Activated B cell treated with CpG ODN at 0.5 μM for 24 hours (primary cell): Measurements from ENCODE around the gene PPTC7. TPM values are rescaled to one million over a fixed set of nuclear protein-coding genes. Genes with fewer than 3 reads are reported as not detected.

Source experiments
- ATAC-seq: fragments of 200-7000 bp; cut with Tn5 transposase; one replicate; pipeline ENCODE4 v1.10.0; 2021; ENCODE audit warnings: low read depth, mild to moderate bottlenecking, moderate library complexity
- CTCF ChIA-PET: fragments of 350-600 bp; sonication (Branson Sonifier 250); formaldehyde crosslinking; loops from one replicate; lab custom pipeline; 2021; ENCODE audit warnings: antibody characterized with exemption; lab: Charles Lee
- POLR2A ChIA-PET: fragments of 350-600 bp; sonication (Branson Sonifier 250); formaldehyde crosslinking; loops from one replicate; lab custom pipeline; 2021; ENCODE audit warnings: antibody characterized with exemption; lab: Charles Lee
- DNase-seq: peaks from one replicate; pipeline ENCODE4 v3.0.0; 2022
- H3K27ac Mint-ChIP-seq: one replicate; pipeline ENCODE4 v1.8.0; 2020; ENCODE audit warnings: mixed read lengths
- H3K27me3 Mint-ChIP-seq: one replicate; pipeline ENCODE4 v1.8.0; 2021; ENCODE audit warnings: mixed read lengths
- H3K36me3 Mint-ChIP-seq: one replicate; pipeline ENCODE4 v1.8.0; 2021; ENCODE audit warnings: low read depth, mixed read lengths
- H3K4me1 Mint-ChIP-seq: one replicate; pipeline ENCODE4 v1.8.0; 2021; ENCODE audit warnings: mixed read lengths
- H3K4me3 Mint-ChIP-seq: one replicate; pipeline ENCODE4 v1.8.0; 2020; ENCODE audit warnings: mild to moderate bottlenecking, mixed read lengths
- H3K9me3 Mint-ChIP-seq: one replicate; pipeline ENCODE4 v1.8.0; 2020; ENCODE audit warnings: mixed read lengths
- CTCF ChIP-seq: fragments of 200-600 bp; IDR thresholded peaks from one replicate; pipeline ENCODE4 v1.8.0; 2022; ENCODE audit warnings: antibody characterized with exemption, mild to moderate bottlenecking
- intact Hi-C: fragments of 100-400 bp; cut with micrococcal nuclease; formaldehyde crosslinking; loops from one replicate; pipeline ENCODE4 v1.15.1; 2024
- total RNA-seq: library from RNA; stranded (reverse); gene quantifications from 2 replicates; pipeline ENCODE4 v1.2.3, GENCODE V29; 2022

The PPTC7 gene
- total RNA-seq, 1 donor from 2014 or later: 40.8 TPM

DNA sequence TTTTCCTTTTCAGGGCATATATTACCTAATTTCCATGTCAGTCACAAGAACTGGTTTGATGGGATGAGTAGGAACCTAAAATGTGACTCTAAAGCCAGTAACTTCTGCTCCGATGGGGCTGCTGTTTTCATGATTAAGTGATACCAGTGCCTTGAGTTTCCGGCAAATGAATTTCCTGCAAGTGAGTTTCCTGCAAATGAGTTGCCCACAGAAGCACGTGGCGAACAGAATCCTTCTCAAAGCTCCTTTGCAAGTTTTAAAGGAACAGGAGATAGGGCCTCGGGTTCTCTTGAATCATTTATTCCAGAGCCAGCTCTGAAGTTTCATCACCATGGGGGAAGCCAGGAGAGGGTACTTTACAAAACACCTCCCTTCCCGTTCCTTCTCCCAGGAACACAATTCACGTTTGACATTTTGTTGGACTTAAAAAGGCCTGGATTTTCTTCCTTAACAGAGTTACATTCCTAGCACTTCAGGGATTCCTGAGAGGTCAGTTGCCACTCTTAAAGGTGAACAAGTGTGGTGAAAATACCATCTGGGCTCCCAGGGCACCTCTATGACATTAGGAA is 2.2 kb upstream of the PPTC7 start:
- POLR2A ChIA-PET: interaction anchor here (0.6 to 2.0 kb wide), 7 partner anchors 15 to 1744 kb away, joined by 3 to 10 read pairs (median 3); partner anchors contain the start of genes ARPC3, FAM216A, GPN3 and RAD9B
- H3K27ac Mint-ChIP-seq: peak overlapping the region; percentile 69
- H3K27me3 Mint-ChIP-seq: no peaks in the 10 kb centered on the region
- peaks cover 13% of the 10 kb centered on the region for H3K36me3 Mint-ChIP-seq
- DNase-seq (no peak), ATAC-seq (no peak)
- intact Hi-C loops: no loop called here
- H3K4me3 Mint-ChIP-seq: peak overlapping the region; percentile 48
- no peak for TF ChIP-seq CTCF
- H3K9me3 Mint-ChIP-seq: no peaks in the 10 kb centered on the region
- CTCF ChIA-PET: interaction anchor here (1.6 kb wide), 1 partner anchor 15 kb away, joined by 7 read pairs; no protein-coding TSS in a partner anchor
- H3K4me1 Mint-ChIP-seq: peaks cover 68% of the 10 kb centered on the region

DNA sequence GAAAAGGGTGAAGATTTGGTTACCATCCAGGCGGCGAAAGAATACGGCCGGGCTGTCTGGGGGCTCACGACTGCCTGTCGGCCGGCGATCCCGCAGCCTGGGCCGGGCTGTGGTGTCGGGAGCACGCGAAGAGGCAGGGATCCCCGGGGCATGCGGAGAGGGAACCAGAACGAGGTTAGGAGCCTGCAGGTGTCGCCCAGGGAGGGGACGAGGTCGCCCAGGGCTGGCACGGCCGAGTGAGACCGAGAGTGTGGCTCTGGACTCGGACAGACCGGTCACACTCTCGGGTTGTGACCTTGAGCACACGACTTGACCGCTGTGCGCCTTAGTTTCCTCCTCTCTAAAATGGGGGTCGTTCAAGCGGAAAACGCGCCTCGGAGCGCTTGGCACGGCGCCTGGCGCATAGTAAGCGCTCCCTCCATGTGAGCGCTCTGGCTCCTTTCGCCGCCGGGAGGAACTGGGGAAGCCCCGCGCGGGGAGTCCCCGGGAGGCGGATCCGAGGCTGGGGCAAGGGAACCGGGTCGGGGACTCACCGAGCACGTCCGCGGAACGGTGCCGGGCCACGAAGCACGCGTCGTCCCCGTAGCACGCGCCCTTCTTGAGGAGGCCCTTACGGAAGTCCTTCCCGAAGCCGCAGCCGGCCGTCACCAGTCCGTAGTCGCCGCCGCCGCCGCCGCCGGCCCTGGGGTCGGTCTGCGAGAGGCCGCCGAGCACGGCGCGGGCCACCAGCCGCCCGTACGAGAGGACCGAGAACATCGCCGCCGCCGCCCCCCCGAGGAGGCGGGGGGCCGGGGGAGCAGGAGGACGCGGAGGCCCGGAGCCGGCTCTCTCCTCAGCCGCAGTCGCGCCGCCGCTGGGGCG is 612 bp downstream of the PPTC7 start:
- intact Hi-C loops: loop anchor here (1.0 to 2.0 kb wide), 7 partner anchors 9 to 114 kb away; partner anchors contain the start of genes FAM216A, GPN3, RAD9B and VPS29
- peaks cover 13% of the 10 kb centered on the region for H3K36me3 Mint-ChIP-seq
- no peaks in the 10 kb centered on the region for H3K9me3 Mint-ChIP-seq
- peak overlapping the region; percentile 90 for H3K4me3 Mint-ChIP-seq
- peak overlapping the region; percentile 84 for H3K27ac Mint-ChIP-seq
- H3K27me3 Mint-ChIP-seq: no peaks in the 10 kb centered on the region
- CTCF ChIA-PET: interaction anchor here (1.2 kb wide), 1 partner anchor 133 kb away, joined by 3 read pairs; the partner anchor contains the start of gene ARPC3
- DNase-seq: peak; percentile 77
- H3K4me1 Mint-ChIP-seq: peaks cover 74% of the 10 kb centered on the region
- POLR2A ChIA-PET: interaction anchor here (0.6 to 4.5 kb wide), 3 partner anchors 20 to 133 kb away, joined by 4 to 50 read pairs (median 5); partner anchors contain the start of gene ARPC3
- TF ChIP-seq CTCF: no peak
- peak; percentile 46 for ATAC-seq

- peaks cover 75% of the 10 kb centered on the region for H3K4me1 Mint-ChIP-seq
- H3K27ac Mint-ChIP-seq: peak overlapping the region; percentile 84
- TF ChIP-seq CTCF: no peak
- ChIA-PET POLR2A (interaction anchor here (0.6 to 4.5 kb wide), 4 partner anchors 9 to 132 kb away, joined by 4 to 50 read pairs (median 8); partner anchors contain the start of gene ARPC3), CTCF (interaction anchor here (1.0 to 1.2 kb wide), 3 partner anchors 19 to 132 kb away, joined by 3 read pairs; partner anchors contain the start of gene ARPC3)
- H3K9me3 Mint-ChIP-seq: no peaks in the 10 kb centered on the region
- intact Hi-C loops: loop anchor here (1.0 to 2.0 kb wide), 2 partner anchors 19 to 29 kb away; no protein-coding TSS in a partner anchor
- H3K27me3 Mint-ChIP-seq: no peaks in the 10 kb centered on the region
- ATAC-seq (no peak), DNase-seq (no peak)
- H3K4me3 Mint-ChIP-seq: peak overlapping the region; percentile 90
- H3K36me3 Mint-ChIP-seq: peaks cover 13% of the 10 kb centered on the region
Measured at GRCh38 chr12:110581931-110582275, 1.2 kb downstream of the PPTC7 start.

GRCh38 chr12:110579535-110580253 is 3.4 kb downstream of the PPTC7 start:
- Mint-ChIP-seq H3K36me3 (peaks cover 13% of the 10 kb centered on the region), H3K27me3 (no peaks in the 10 kb centered on the region), H3K4me1 (peaks cover 83% of the 10 kb centered on the region), H3K4me3 (peak overlapping the region; percentile 63), H3K9me3 (peaks cover 2% of the 10 kb centered on the region), H3K27ac (peak overlapping the region; percentile 84)
- ATAC-seq (no peak), DNase-seq (no peak)
- CTCF ChIA-PET: interaction anchor here (0.6 to 1.3 kb wide), 3 partner anchors 107 to 247 kb away, joined by 3 to 4 read pairs (median 4); partner anchors contain the start of gene ARPC3
- POLR2A ChIA-PET: interaction anchor here (0.6 to 4.5 kb wide), 11 partner anchors 11 to 148 kb away, joined by 3 to 50 read pairs (median 5); partner anchors contain the start of genes GPN3 and TCTN1
- no peak for TF ChIP-seq CTCF
- intact Hi-C loops: loop anchor here (5.0 kb wide), 1 partner anchor 37 kb away; no protein-coding TSS in a partner anchor
